Bronchus fibroblast of lung (primary cell): ENCODE results near the gene RNF150. TPM values are rescaled to one million over a fixed set of nuclear protein-coding genes. Genes with fewer than 3 reads are reported as not detected.

ENCODE experiments used
- total RNA-seq: library from RNA; depleted of rRNA; stranded (reverse); fragments of >200 nt; gene quantifications from 2 replicates; pipeline ENCODE4 v1.2.3, GENCODE V29; 2015

Gene RNF150
- 0.74 and 1.0 TPM in 2 replicates for total RNA-seq

GRCh38 chr4:141133146-141133998 lies at the start of gene RNF150:
Gene RNF150 (minus strand): TSS chr4:141133469.

Other genes with a start within 250 kb of the RNF150 start
- 15.3 and 17.7 TPM in 2 replicates for gene ZNF330, start 87.4 kb upstream of the RNF150 start, total RNA-seq